Measurements from ENCODE around the gene COG6. TPM values are rescaled to one million over a fixed set of nuclear protein-coding genes. Genes with fewer than 3 reads are reported as not detected.

The COG6 gene
- total RNA-seq, 3 donors from 2014 or later, result 24.7 to 30.4 (median 27.4) TPM

DNA sequence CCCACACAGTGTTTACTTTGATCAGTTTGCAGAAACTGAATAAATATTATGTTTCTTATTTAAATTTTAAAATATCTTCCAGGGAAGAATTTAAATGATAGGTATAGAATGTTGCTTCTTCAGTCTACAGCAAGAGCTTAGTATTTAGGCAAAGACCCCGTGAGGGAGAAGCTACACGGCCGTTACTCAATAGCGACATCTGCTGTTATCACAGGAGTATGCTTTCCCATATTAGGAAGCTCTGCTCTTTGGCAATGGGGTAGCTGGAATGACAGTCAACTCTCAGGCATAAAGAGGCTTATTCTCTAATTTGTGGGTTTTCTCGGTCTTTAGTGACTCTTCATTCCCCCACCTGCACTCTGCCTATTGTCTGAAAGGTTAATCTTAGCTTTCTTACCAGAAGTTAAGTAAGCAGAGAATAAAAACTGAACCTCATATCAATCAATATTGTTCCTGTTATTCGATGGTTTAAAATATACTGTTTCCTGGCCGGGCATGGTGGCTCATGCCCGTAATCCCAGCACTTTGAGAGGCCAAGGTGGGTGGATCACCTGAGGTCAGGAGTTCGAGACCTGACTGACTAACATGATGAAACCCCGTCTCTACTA is 39.3 kb upstream of the COG6 start:
- intact Hi-C loops (cut with DNase I, micrococcal nuclease), result loop anchor here (5.0 to 10.0 kb wide), 4 partner anchors 199 to 471 kb away; no protein-coding TSS in a partner anchor

DNA sequence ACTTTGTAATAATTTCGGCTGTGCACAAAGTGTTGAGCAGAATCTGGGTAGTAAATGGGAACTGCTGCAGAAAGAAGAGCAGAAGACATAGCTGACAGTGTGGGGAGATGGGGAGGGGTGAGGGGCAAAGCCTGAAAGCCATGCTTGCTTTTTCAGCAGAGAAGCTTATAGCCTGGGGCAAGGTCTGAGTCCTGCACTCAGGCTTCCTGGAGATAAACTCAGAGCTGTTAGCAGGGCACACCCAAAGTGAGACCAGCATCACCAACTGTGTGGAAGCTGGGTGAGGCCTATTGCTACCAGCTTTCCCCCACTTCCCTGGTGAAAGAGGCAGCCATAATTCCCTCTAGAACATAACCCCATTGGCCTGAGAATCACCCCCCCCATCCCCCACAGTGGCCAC is 36.9 kb upstream of the COG6 start:
- no peak for TF ChIP-seq CTCF (IDR thresholded peaks at IDR 0.05)
- ATAC-seq, result no peak

More for the DNA sequence above, 39.3 kb upstream of the COG6 start:
- Histone ChIP-seq H3K36me3 (ENCODE audit: low read depth) (no peaks in the 10 kb centered on the region), H3K9me3 (no peaks in the 10 kb centered on the region), H3K4me3 (no peak overlapping the region), H3K4me1 (ENCODE audit: low read depth) (no peaks in the 10 kb centered on the region)
- peak; percentile 68 for TF ChIP-seq CTCF (IDR thresholded peaks at IDR 0.05)
- ATAC-seq, result peak; percentile 64
- peak in 1 of 3 donors; percentile 58 for DNase-seq

GRCh38 chr13:39623466-39623865 is 32.0 kb upstream of the COG6 start:
- TF ChIP-seq CTCF (IDR thresholded peaks at IDR 0.05), result no peak
- H3K9me3 ChIP-seq, result no peaks in the 10 kb centered on the region
- intact Hi-C loops (cut with DNase I, micrococcal nuclease), result no loop called here
- ATAC-seq, result no peak
- no peak overlapping the region for H3K4me3 ChIP-seq
- H3K4me1 ChIP-seq (ENCODE audit: low read depth), result no peaks in the 10 kb centered on the region
- no peaks in the 10 kb centered on the region for H3K36me3 ChIP-seq (ENCODE audit: low read depth)
- no peak for DNase-seq

More for the DNA sequence above, 36.9 kb upstream of the COG6 start:
- Histone ChIP-seq H3K4me3 (no peak overlapping the region), H3K4me1 (ENCODE audit: low read depth) (no peaks in the 10 kb centered on the region), H3K9me3 (no peaks in the 10 kb centered on the region), H3K36me3 (ENCODE audit: low read depth) (no peaks in the 10 kb centered on the region)
- no peak for DNase-seq
- intact Hi-C loops (cut with DNase I, micrococcal nuclease), result loop anchor here (5.0 to 10.0 kb wide), 4 partner anchors 201 to 474 kb away; no protein-coding TSS in a partner anchor

DNA sequence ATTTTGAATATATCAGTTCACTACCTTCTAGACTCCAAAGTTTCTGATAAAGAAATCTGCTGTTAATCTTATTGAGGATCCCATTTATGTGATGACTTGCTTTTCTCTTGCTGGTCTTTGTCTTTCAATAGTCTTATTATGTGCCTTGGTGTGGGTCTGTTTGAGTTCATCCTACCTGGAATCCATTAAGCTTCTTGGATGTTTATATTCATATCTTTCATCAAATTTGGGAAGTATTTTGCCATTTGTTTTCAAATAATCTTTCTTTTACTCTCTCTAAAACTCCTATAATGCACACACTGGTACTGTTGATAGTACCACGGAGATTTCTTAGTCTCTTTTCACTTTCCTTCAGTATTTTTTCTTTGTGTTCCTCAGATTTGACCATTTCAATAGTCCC is 24.2 kb upstream of the COG6 start:
- no peak for TF ChIP-seq CTCF (IDR thresholded peaks at IDR 0.05)
- ATAC-seq, result no peak
- intact Hi-C loops (cut with DNase I, micrococcal nuclease), result no loop called here
- Histone ChIP-seq H3K9me3 (no peaks in the 10 kb centered on the region), H3K4me1 (ENCODE audit: low read depth) (no peaks in the 10 kb centered on the region), H3K36me3 (ENCODE audit: low read depth) (no peaks in the 10 kb centered on the region), H3K4me3 (no peak overlapping the region)
- no peak for DNase-seq

GRCh38 chr13:39632994-39633393 is 22.5 kb upstream of the COG6 start:
- Histone ChIP-seq H3K4me3 (no peak overlapping the region), H3K4me1 (ENCODE audit: low read depth) (no peaks in the 10 kb centered on the region), H3K9me3 (no peaks in the 10 kb centered on the region), H3K36me3 (ENCODE audit: low read depth) (no peaks in the 10 kb centered on the region)
- no peak for TF ChIP-seq CTCF (IDR thresholded peaks at IDR 0.05)
- no peak for ATAC-seq
- no peak for DNase-seq
- intact Hi-C loops (cut with DNase I, micrococcal nuclease), result no loop called here

All from mucosa of descending colon (tissue), 3 donors.